ENCODE measurements around the gene UCP2.

Gene UCP2

DNA sequence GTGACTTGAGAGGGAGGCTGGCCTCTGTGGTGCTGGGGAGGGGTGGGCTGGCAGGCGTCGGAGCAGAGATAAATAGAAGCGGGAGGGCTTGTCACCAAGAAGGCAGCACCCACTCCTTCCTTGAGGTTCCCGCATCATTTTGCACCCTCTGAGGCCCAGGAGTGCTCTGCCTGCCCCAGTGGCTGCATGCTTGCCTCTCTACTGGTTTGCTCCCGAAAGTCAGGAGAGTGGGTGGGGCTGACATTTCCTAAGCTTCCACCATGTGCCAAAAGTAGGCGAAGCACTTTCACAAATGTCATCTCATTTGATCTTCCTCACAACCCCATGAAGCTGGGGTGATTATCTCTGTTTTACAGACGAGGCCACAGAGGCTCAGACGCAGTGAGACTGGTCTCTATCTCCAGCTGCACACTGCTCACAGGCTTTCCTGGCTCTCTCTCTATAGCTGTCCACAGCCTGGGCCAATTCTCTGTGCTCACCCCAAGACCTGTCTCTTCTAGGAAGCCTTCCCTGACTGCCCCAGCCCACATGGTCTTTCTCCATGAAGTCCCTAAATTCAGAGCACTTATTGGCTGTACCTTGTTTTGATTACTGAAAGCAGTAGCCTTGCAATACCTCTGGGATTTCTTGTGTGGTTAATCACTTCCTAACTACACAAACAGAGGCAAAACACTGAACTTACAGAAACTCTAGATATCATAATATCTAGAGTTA is 28.9 kb upstream of the UCP2 start:
- FAIRE-seq, result no peak
- TF ChIP-seq POLR2A (IDR thresholded peaks at IDR 0.05; ENCODE audit: low read depth, low read length) (no peak), TAF1 (IDR thresholded peaks at IDR 0.05; ENCODE audit: low read depth, low read length) (no peak), SPI1 (IDR thresholded peaks at IDR 0.05; ENCODE audit: low read depth, low read length) (0 out of 2 replicates have a peak, but pooled peaks have one; percentile 2), PAX5 (IDR thresholded peaks at IDR 0.05; ENCODE audit: insufficient read depth, low read length, severe bottlenecking) (no peak), POU2F2 (IDR thresholded peaks at IDR 0.05; ENCODE audit: low read depth, low read length) (no peak), POLR2AphosphoS5 (IDR thresholded peaks at IDR 0.05; ENCODE audit: low read depth, low read length) (no peak)
- DNase-seq (ENCODE audit: insufficient read length, low spot score), result no peak

DNA sequence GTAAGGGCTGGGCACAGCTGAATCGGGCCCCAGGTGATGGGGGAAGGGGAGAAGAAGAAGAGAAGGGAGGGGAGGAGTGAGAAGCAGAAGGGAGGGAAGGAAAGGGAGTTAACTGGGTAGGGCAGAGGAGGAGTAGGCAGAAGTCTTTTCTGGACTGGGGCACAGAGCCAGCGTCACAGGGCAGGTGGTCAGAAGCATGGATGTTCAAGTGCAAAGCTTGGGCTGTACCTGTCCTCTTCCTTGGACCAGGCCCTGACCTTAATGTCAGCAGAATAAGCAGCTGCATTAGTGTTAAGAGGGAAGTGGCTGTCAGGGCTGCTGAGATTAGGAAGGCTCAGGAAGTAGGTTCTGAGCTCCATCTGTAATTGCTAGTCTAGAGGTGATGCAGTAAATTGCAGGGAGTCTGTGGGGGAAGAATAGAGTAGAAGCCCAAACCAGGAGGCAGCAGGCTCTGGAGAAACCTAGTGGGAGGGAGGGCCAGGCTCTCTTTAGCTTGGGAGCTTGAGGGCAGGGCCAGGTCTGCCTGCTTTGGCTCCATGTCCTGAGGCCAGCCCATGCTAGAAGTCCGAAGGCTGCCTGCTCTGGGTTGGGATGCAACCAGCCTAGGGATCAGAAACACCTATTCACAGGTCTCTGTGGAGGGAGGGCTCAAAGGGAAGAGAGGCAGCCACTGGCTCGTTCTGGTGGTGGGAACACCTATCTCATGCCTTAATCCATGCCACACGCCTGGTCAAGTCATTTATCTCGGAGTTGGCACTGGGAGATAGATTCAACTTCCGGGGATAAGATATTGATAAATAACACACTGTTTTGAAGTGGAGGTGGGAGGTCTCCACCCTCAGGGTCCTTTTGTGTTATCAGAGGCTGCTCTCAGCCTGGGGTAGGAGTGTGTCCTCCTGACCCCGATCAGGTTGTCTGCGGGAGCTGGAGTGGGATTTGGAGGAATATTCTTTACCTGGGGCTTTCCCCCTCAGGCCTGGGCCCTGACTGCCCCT is 28.0 kb upstream of the UCP2 start:
- no peak for TF ChIP-seq POLR2A (IDR thresholded peaks at IDR 0.05; ENCODE audit: low read depth, low read length)
- FAIRE-seq (no peak), DNase-seq (ENCODE audit: insufficient read length, low spot score) (no peak)

- no peak for FAIRE-seq
Measured at GRCh38 chr11:74009675-74010305, 27.1 kb upstream of the UCP2 start.

DNA sequence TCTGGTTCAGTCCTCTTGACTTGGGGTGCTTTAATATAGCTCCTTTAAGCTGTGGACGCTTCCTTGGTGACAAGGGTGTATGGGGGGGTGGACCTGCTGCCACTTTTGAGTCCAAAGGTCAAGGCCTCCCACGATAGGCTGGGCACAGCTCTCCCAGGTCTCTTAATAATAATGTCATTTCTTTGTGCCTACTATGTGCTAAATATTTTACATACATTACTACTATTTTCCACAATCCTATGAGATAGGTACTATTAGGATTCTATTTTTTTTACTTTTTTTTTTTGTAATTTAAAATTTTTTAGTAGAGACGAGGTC is 26.5 kb upstream of the UCP2 start:
- no peak for TF ChIP-seq POLR2AphosphoS5 (IDR thresholded peaks at IDR 0.05; ENCODE audit: low read depth, low read length)
- no peak for FAIRE-seq
- no peak for DNase-seq (ENCODE audit: insufficient read length, low spot score)

More at GRCh38 chr11:74009675-74010305, 27.1 kb upstream of the UCP2 start:
- TF ChIP-seq TAF1 (IDR thresholded peaks at IDR 0.05; ENCODE audit: low read depth, low read length) (no peak), POLR2A (IDR thresholded peaks at IDR 0.05; ENCODE audit: low read depth, low read length) (no peak), POLR2AphosphoS5 (IDR thresholded peaks at IDR 0.05; ENCODE audit: low read depth, low read length) (no peak), PAX5 (IDR thresholded peaks at IDR 0.05; ENCODE audit: insufficient read depth, low read length, severe bottlenecking) (no peak), POU2F2 (IDR thresholded peaks at IDR 0.05; ENCODE audit: low read depth, low read length) (no peak), SPI1 (IDR thresholded peaks at IDR 0.05; ENCODE audit: low read depth, low read length) (no peak)
- no peak for DNase-seq (ENCODE audit: insufficient read length, low spot score)

- DNase-seq (ENCODE audit: insufficient read length, low spot score), result no peak
- no peak for FAIRE-seq
Measured at GRCh38 chr11:74008373-74009229, 26.0 kb upstream of the UCP2 start, which contains the start of gene UCP3. Gene UCP3, minus strand, starts transcription at chr11:74009085. Its CDS starts 2,043 bp downstream, at chr11:74007042.

DNA sequence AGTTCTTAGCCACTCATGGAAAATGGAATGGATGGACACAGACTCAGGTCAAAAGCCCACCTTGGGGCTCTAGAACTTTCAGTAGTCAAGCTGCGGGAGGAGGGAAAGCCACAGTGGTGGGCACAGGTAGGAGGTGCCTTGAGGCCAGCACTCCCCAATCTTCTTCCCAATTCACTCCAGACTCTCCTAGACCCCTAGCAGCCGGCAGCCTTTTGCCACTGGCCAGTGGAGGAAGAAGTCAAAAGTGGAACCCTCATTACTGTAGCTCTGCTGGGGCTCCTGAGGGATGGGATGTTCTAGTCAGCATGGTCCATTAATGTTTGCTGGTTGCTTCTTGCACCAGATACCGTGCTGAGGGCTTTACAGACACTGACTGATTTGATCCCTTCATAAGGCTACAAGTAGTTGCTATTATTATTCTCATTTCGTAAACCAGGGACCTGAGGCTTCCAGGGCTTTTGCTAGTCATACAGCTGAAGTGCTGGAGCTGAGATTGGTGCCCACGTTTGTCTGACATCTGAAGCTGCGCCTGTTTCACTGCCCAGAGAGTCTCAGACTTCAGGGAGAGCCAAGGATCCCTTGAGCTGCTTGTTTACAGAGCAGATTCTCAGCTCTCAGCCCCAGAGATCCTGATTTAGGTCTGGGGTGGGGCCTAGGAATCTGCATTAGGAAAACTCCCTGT is 25.2 kb upstream of the UCP2 start:
- no peak for TF ChIP-seq POLR2AphosphoS5 (IDR thresholded peaks at IDR 0.05; ENCODE audit: low read depth, low read length)
- no peak for TF ChIP-seq TAF1 (IDR thresholded peaks at IDR 0.05; ENCODE audit: low read depth, low read length)
- no peak for TF ChIP-seq POLR2A (IDR thresholded peaks at IDR 0.05; ENCODE audit: low read depth, low read length)
- no peak for TF ChIP-seq POU2F2 (IDR thresholded peaks at IDR 0.05; ENCODE audit: low read depth, low read length)
- TF ChIP-seq PAX5 (IDR thresholded peaks at IDR 0.05; ENCODE audit: insufficient read depth, low read length, severe bottlenecking), result no peak
- FAIRE-seq, result no peak
- DNase-seq (ENCODE audit: insufficient read length, low spot score), result no peak

More at GRCh38 chr11:74008373-74009229, 26.0 kb upstream of the UCP2 start, which contains the start of gene UCP3:
- no peak for TF ChIP-seq TAF1 (IDR thresholded peaks at IDR 0.05; ENCODE audit: low read depth, low read length)
- TF ChIP-seq POU2F2 (IDR thresholded peaks at IDR 0.05; ENCODE audit: low read depth, low read length), result no peak
- TF ChIP-seq PAX5 (IDR thresholded peaks at IDR 0.05; ENCODE audit: insufficient read depth, low read length, severe bottlenecking), result no peak
- no peak for TF ChIP-seq SPI1 (IDR thresholded peaks at IDR 0.05; ENCODE audit: low read depth, low read length)
- TF ChIP-seq POLR2AphosphoS5 (IDR thresholded peaks at IDR 0.05; ENCODE audit: low read depth, low read length), result no peak
- no peak for TF ChIP-seq POLR2A (IDR thresholded peaks at IDR 0.05; ENCODE audit: low read depth, low read length)

DNA sequence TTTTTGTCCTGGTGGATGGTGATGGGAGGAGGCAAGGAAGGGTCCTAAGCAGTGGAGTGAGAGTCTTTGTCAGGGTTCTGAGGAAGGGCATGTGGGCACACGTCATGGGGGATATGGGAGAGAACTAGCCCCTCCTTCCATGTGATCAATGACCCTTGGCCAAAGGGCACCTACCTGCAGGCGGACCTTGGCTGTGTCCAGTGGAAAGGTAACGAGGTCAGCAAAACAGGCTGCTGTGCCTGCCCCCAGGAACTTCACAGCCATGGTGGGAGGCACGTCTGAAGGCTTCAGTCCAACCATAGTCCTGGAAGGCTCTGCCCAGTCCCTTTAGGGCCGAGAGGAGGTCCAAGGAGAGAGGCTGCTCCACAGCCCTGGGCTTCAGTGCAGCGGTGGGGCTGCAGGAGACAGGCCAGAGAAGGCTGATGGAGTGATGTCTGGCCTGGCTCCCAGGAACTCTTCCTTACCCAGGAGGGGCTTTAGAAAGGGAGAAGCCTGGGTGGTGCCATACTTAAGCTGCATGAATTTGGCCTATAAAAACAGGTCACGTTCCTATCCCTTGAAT is 24.2 kb upstream of the UCP2 start:
- TF ChIP-seq POLR2AphosphoS5 (IDR thresholded peaks at IDR 0.05; ENCODE audit: low read depth, low read length) (no peak), SPI1 (IDR thresholded peaks at IDR 0.05; ENCODE audit: low read depth, low read length) (no peak), POLR2A (IDR thresholded peaks at IDR 0.05; ENCODE audit: low read depth, low read length) (no peak), POU2F2 (IDR thresholded peaks at IDR 0.05; ENCODE audit: low read depth, low read length) (no peak), PAX5 (IDR thresholded peaks at IDR 0.05; ENCODE audit: insufficient read depth, low read length, severe bottlenecking) (no peak), TAF1 (IDR thresholded peaks at IDR 0.05; ENCODE audit: low read depth, low read length) (no peak)
- DNase-seq (ENCODE audit: insufficient read length, low spot score), result no peak
- no peak for FAIRE-seq

GRCh38 chr11:74005721-74006517 is 23.3 kb upstream of the UCP2 start:
- DNase-seq (ENCODE audit: insufficient read length, low spot score) (no peak), FAIRE-seq (no peak)
- no peak for TF ChIP-seq POU2F2 (IDR thresholded peaks at IDR 0.05; ENCODE audit: low read depth, low read length)
- TF ChIP-seq SPI1 (IDR thresholded peaks at IDR 0.05; ENCODE audit: low read depth, low read length), result no peak
- TF ChIP-seq PAX5 (IDR thresholded peaks at IDR 0.05; ENCODE audit: insufficient read depth, low read length, severe bottlenecking), result no peak
- no peak for TF ChIP-seq POLR2AphosphoS5 (IDR thresholded peaks at IDR 0.05; ENCODE audit: low read depth, low read length)
- no peak for TF ChIP-seq TAF1 (IDR thresholded peaks at IDR 0.05; ENCODE audit: low read depth, low read length)
- TF ChIP-seq POLR2A (IDR thresholded peaks at IDR 0.05; ENCODE audit: low read depth, low read length), result no peak

All from GM12891 (cell line).